ENCODE data around the gene MCF2L. TPM values are rescaled to one million over a fixed set of nuclear protein-coding genes. Genes with fewer than 3 reads are reported as not detected.

MCF2L gene
- polyA plus RNA-seq, 1 donor (not counting 4 experiments of a cell fraction or from before 2014, with no cell fraction given) = 0.14 TPM

GRCh38 chr13:112926993-112927392 lies 42.0 kb upstream of the MCF2L start:
- DNase-seq (ENCODE audit: low read depth, low spot score) (no peak), FAIRE-seq (no peak)
- Histone ChIP-seq H3K9ac (ENCODE audit: control insufficient read depth, extremely low read depth, insufficient read depth, low read length) (no peak overlapping the region), H3K4me2 (ENCODE audit: control insufficient read depth, extremely low read depth, insufficient read depth, low read depth, low read length) (no peak overlapping the region), H3K27me3 (ENCODE audit: control insufficient read depth, extremely low read depth, insufficient read depth, low read length) (peaks cover 7% of the 10 kb centered on the region), H2AFZ (ENCODE audit: control insufficient read depth, low read length) (no peak overlapping the region), H3K36me3 (ENCODE audit: control insufficient read depth in 2 of 2, extremely low read depth in 1 of 2, insufficient read depth in 2 of 2, low read length in 2 of 2) (no peaks in the 10 kb centered on the region), H3K4me3 (ENCODE audit: control insufficient read depth in 2 of 3, extremely low read depth in 1 of 3, insufficient read depth in 2 of 3, low read depth in 1 of 3, low read length in 3 of 3) (no peak overlapping the region), H3K9me1 (ENCODE audit: control insufficient read depth, extremely low read depth, insufficient read depth, low read length) (no peaks in the 10 kb centered on the region), H3K9me3 (ENCODE audit: control insufficient read depth, low read depth, low read length) (no peaks in the 10 kb centered on the region), H3K27ac (ENCODE audit: control insufficient read depth, insufficient read depth, low read length) (no peak overlapping the region), H3K4me1 (ENCODE audit: control insufficient read depth, extremely low read depth, insufficient read depth, low read length) (peaks cover 13% of the 10 kb centered on the region), H4K20me1 (ENCODE audit: control insufficient read depth, extremely low read depth, insufficient read depth, low read length) (no peaks in the 10 kb centered on the region), H3K79me2 (ENCODE audit: control insufficient read depth, insufficient read depth, low read length) (no peaks in the 10 kb centered on the region)
- TF ChIP-seq, protein P1, sequence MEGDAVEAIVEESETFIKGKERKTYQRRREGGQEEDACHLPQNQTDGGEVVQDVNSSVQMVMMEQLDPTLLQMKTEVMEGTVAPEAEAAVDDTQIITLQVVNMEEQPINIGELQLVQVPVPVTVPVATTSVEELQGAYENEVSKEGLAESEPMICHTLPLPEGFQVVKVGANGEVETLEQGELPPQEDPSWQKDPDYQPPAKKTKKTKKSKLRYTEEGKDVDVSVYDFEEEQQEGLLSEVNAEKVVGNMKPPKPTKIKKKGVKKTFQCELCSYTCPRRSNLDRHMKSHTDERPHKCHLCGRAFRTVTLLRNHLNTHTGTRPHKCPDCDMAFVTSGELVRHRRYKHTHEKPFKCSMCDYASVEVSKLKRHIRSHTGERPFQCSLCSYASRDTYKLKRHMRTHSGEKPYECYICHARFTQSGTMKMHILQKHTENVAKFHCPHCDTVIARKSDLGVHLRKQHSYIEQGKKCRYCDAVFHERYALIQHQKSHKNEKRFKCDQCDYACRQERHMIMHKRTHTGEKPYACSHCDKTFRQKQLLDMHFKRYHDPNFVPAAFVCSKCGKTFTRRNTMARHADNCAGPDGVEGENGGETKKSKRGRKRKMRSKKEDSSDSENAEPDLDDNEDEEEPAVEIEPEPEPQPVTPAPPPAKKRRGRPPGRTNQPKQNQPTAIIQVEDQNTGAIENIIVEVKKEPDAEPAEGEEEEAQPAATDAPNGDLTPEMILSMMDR (optimal IDR thresholded peaks at IDR 0.05 in 1 of 3, IDR thresholded peaks at IDR 0.05 in 1 of 3, conservative IDR thresholded peaks at IDR 0.05 in 1 of 3; ENCODE audit: extremely low read depth in 1 of 3, insufficient read depth in 2 of 3, low read length in 3 of 3) = no peak
- TF ChIP-seq EZH2 (IDR thresholded peaks at IDR 0.05; ENCODE audit: low read length) = no peak
- dilution Hi-C loops (cut with MboI; ENCODE audit: extremely low pct_ligation_motif_present, low sequenced_read_pairs) = no loop called here

DNA sequence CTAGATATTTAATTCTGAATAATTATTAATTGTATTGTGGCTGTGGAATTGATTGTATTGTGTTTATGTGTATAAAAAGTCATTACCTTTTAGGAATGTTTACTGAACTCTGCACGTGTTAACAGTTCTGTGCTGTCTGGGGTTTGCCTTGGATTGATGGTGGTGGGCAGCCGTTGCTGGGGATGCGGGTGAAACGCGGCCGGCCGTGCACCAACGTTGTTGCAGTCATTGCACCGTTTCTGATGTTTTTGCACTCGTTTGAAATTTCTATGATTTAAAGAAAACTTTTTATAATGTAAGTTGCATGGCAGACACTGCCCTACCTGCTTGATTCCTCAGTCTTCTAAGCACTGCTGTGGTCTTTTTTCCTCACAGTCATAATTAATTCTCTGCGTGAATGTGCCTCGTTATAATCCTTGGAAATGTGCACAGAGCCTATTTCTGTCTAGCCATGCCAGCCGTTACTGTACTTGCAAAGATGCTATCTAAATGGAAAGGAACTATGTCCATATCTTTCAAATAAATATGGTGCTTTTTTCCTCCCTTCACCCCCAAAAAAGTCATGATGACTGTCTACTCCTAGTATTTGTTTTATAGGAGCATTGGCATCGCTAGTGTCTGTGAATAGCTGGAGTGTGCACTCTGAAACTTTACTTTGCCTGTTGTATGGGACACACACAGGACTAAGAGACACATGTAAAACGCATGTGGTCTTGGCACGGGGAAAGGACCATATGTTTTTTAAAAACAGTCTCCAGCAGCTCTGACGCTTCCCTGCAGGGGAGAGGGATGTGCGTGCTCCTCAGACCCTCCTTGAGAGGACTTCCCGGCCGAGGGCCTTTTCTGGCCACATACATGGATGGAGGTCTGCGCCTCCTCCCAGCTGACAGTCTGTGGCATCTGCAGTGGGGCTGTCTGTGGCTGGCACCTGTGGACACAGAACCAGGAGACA lies 40.7 kb upstream of the MCF2L start:
- H3K36me3 ChIP-seq (ENCODE audit: control insufficient read depth in 2 of 2, extremely low read depth in 1 of 2, insufficient read depth in 2 of 2, low read length in 2 of 2) = no peaks in the 10 kb centered on the region
- dilution Hi-C loops (cut with MboI; ENCODE audit: extremely low pct_ligation_motif_present, low sequenced_read_pairs) = no loop called here
- no peaks in the 10 kb centered on the region for H3K9me3 ChIP-seq (ENCODE audit: control insufficient read depth, low read depth, low read length)
- H2AFZ ChIP-seq (ENCODE audit: control insufficient read depth, low read length) = no peak overlapping the region
- H3K27ac ChIP-seq (ENCODE audit: control insufficient read depth, insufficient read depth, low read length) = no peak overlapping the region
- H3K4me2 ChIP-seq (ENCODE audit: control insufficient read depth, extremely low read depth, insufficient read depth, low read depth, low read length) = no peak overlapping the region
- no peaks in the 10 kb centered on the region for H4K20me1 ChIP-seq (ENCODE audit: control insufficient read depth, extremely low read depth, insufficient read depth, low read length)
- no peak overlapping the region for H3K9ac ChIP-seq (ENCODE audit: control insufficient read depth, extremely low read depth, insufficient read depth, low read length)
- peaks cover 7% of the 10 kb centered on the region for H3K27me3 ChIP-seq (ENCODE audit: control insufficient read depth, extremely low read depth, insufficient read depth, low read length)
- no peaks in the 10 kb centered on the region for H3K79me2 ChIP-seq (ENCODE audit: control insufficient read depth, insufficient read depth, low read length)
- DNase-seq (ENCODE audit: low read depth, low spot score) (no peak), FAIRE-seq (no peak)
- no peaks in the 10 kb centered on the region for H3K9me1 ChIP-seq (ENCODE audit: control insufficient read depth, extremely low read depth, insufficient read depth, low read length)
- TF ChIP-seq, protein P1 (optimal IDR thresholded peaks at IDR 0.05 in 1 of 3, IDR thresholded peaks at IDR 0.05 in 1 of 3, conservative IDR thresholded peaks at IDR 0.05 in 1 of 3; ENCODE audit: extremely low read depth in 1 of 3, insufficient read depth in 2 of 3, low read length in 3 of 3) = no peak
- no peak for TF ChIP-seq EZH2 (IDR thresholded peaks at IDR 0.05; ENCODE audit: low read length)
- H3K4me1 ChIP-seq (ENCODE audit: control insufficient read depth, extremely low read depth, insufficient read depth, low read length) = peaks cover 13% of the 10 kb centered on the region
- no peak overlapping the region for H3K4me3 ChIP-seq (ENCODE audit: control insufficient read depth in 2 of 3, extremely low read depth in 1 of 3, insufficient read depth in 2 of 3, low read depth in 1 of 3, low read length in 3 of 3)

All from keratinocyte (primary cell).